ENCODE measurements around the gene CEL. TPM values are rescaled to one million over a fixed set of nuclear protein-coding genes. Genes with fewer than 3 reads are reported as not detected.
"Not testable (repeated sequence)": the region's sequence is repeated elsewhere in the genome, so short reads cannot be mapped to it uniquely, and the experiment has no call there.

The CEL gene
- polyA plus RNA-seq, 3 donors: 2.8 to 3.8 (median 3.2) TPM

DNA sequence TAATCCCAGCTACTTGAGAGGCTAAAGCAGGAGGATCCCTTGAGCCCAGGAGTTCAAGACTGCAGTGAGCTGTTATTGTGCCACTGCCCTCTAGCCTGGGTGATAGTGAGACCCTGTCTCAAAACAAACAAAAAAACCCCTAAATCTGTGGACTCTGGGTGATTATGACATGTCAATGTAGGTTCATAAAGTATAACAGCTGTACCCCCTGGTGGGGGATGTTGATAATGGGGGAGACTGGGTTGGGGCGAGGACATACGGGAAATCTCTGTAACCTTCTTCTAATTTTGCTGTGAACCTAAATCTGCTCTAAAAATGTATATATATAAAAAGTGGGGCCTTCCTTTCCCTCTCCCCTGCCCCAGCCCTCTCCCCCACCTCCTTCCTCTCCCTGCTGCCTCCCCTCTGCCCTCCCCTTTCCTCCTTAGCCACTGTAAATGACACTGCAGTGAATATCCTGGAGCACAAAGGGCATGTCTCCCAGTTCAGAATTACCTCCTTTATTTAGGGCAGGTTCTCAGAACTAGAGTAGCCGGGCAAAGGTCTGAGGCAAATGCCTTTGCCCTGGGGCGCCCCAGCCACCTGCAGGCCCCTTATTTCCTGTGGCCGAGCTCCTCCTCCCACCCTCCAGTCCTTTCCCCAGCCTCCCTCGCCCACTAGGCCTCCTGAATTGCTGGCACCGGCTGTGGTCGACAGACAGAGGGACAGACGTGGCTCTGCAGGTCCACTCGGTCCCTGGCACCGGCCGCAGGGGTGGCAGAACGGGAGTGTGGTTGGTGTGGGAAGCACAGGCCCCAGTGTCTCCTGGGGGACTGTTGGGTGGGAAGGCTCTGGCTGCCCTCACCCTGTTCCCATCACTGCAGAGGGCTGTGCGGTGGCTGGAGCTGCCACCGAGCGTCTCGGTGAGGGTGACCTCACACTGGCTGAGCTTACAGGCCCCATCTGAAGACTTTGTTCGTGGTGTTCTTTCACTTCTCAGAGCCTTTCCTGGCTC, 19.3 kb downstream of the CEL start:
- not testable (repeated sequence) for DNase-seq (ENCODE audit: low read depth in 3 of 3, low spot score in 2 of 3)

GRCh38 chr9:133081957-133082644, 20.3 kb downstream of the CEL start:
- not testable (repeated sequence) for DNase-seq (ENCODE audit: low read depth in 3 of 3, low spot score in 2 of 3)

DNA sequence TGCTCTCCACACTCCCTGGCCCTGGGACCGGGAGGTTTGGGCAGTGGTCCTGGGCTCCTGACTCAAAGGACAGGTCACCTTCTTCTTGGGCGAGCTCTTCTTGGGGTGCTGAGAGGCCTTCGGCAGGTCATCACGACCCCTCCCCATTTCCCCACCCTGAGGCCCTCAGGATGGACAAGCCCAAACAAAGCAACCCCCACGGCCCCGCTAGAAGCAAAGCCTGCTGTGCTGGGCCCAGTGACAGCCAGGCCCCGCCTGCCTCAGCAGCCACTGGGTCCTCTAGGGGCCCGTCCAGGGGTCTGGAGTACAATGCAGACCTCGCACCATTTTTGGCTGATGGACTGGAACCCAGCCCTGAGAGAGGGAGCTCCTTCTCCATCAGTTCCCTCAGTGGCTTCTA, 21.9 kb downstream of the CEL start:
- not testable (repeated sequence) for DNase-seq (ENCODE audit: low read depth in 3 of 3, low spot score in 2 of 3)

DNA sequence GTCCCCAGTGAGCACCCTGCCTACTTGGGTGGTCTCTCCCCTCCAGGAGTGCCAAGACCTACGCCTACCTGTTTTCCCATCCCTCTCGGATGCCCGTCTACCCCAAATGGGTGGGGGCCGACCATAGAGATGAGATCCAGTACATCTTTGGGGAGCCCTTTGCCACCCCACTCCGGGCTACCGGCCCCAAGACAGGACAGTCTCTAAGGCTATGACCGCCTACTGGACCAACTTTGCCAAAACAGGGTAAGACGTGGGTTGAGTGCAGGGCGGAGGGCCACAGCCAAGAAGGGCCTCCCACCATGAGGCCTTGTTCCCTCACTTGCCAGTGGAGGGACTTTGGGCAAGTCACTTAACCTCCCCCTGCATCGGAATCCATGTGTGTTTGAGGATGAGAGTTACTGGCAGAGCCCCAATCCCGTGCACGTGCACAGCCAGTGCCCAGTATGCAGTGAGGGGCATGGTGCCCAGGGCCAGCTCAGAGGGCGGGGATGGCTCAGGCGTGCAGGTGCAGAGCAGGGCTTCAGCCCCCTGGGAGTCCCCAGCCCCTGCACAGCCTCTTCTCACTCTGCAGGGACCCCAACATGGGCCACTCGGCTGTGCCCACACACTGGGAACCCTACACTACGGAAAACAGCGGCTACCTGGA, 24.6 kb downstream of the CEL start:
- DNase-seq (ENCODE audit: low read depth in 3 of 3, low spot score in 2 of 3): not testable (repeated sequence)

- no peak for DNase-seq (ENCODE audit: low read depth in 3 of 3, low spot score in 2 of 3)
Measured at GRCh38 chr9:133086894-133087293, 25.1 kb downstream of the CEL start.

GRCh38 chr9:133087429-133088145, 25.8 kb downstream of the CEL start:
- DNase-seq (ENCODE audit: low read depth in 3 of 3, low spot score in 2 of 3): no peak

DNA sequence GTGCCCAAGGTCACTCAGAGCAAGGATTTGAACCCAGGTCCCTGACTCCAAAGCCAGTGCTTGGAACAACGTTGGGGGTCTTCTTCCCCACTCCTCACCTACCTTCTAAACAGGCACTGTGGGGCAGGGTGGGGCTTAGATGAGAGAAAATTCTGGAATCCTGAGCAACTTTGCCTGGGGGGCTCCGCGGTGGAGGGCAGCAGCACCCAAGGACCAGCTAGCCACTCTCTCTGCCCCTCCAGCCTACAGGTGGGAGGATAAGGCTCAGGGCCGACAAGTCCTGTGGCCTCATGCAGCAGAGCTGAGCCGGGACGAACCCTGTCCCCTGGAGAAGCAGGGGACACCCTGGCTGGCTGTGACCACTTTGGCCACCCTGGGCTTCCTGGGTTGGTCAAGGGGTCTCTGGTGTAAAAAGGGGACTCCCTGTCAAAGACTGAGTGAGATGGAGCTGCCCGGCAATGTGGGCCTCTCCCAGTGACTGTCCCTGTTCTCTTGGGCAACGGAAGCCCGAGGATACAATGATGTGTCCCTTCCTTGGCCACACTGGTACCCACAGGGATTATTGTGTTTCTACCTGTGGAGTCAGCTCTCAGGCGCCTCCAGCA, 26.5 kb downstream of the CEL start:
- DNase-seq (ENCODE audit: low read depth in 3 of 3, low spot score in 2 of 3): no peak

GRCh38 chr9:133088756-133089155, 27.0 kb downstream of the CEL start:
- no peak for DNase-seq (ENCODE audit: low read depth in 3 of 3, low spot score in 2 of 3)

- DNase-seq (ENCODE audit: low read depth in 3 of 3, low spot score in 2 of 3): no peak
Measured at GRCh38 chr9:133089271-133089671, 27.5 kb downstream of the CEL start.

- DNase-seq (ENCODE audit: low read depth in 3 of 3, low spot score in 2 of 3): no peak
Measured at GRCh38 chr9:133090187-133090586, 28.4 kb downstream of the CEL start.

- no peak for DNase-seq (ENCODE audit: low read depth in 3 of 3, low spot score in 2 of 3)
Measured at GRCh38 chr9:133090752-133091385, 29.1 kb downstream of the CEL start.

DNA sequence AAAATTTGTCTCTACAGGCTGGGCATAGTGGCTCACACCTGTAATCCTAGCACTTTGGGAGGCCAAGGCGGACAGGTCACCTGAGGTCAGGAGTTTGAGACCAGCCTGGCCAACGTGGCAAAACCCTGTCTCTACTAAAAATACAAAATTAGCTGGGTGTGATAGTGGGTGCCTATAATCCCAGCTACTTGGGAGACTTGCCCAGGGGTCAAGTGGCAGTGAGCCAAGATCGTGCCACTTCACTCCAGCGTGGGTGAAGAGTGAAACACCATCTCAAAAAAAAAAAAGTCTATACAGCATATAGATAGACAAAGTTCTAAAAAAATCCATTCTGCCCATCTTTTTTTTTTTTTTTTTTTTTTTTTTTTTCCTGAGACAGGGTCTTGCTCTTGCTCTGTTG, 32.6 kb downstream of the CEL start:
- not testable (repeated sequence) for DNase-seq (ENCODE audit: low read depth in 3 of 3, low spot score in 2 of 3)

- DNase-seq (ENCODE audit: low read depth in 3 of 3, low spot score in 2 of 3): no peak
Measured at GRCh38 chr9:133094842-133095393, 33.1 kb downstream of the CEL start.

DNA sequence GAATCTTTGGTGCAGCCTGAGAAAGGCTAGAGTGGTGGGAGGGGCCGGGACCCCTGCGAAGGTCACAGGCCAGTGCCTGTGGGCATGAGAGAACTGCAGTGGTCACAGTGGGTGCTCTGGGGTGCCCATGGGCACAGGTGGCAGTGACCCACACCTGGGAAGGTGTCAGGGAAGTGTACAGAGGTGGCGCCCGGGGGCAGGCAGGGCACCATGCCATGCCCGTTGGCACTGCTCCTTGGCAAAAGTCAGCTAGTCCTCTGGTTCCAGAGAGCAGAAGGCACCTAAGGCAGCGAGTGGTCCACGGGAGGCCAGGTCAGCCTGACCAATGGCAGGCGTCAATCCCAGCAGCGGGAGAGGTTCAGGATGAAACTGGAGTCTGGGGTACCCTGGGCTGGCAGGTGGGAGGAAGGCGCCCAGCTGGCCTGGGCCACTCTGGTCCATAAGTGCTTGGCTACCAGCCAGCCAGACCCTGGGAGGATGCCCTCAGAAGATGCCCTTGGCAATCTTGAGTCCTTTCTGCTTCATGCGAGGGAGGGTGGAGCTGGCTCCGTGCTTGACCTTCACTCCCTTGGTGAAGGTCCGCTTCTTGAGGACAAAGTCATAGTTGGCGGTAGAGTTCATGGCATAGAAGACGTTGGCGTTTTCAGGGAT, 36.4 kb downstream of the CEL start:
- DNase-seq (ENCODE audit: low read depth in 3 of 3, low spot score in 2 of 3): no peak

GRCh38 chr9:133098871-133099270, 37.1 kb downstream of the CEL start:
- no peak for DNase-seq (ENCODE audit: low read depth in 3 of 3, low spot score in 2 of 3)

DNA sequence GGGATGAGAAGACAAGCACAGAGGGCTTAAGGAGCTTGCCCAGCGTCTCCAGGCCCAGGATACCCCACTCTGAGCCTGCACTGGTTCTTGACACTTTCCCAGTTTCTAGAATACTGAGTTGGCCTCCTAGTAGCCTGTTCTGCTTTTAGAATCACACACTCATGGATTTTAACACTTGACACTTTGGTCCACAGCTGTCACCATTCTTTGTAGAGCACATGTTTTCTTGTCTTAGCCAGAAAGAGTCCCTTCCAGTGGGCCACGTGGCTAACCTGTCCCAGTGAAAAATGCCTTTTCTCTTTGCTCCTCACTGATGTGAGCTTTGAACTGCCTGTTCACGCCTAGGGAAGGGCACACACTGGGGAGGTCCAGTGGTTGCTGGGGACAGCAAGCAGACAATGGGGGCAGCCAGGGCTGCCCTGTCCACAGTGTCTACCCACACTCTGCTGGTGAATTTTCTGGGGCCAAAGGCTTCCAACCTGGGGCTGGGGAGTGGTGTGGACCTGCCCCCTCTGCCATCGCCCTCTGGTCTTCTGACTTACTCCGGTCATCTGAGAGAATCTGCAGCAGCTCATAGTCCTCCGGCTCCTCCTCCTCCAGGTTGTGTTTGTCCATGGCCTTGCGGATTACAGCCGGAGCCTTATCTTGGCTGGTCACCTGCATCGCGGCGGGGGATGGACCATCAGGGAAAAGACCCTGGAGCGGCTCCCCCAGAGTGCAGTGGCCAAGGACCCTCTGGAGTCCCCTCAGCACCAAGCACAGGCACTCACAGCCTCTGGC, 38.1 kb downstream of the CEL start:
- DNase-seq (ENCODE audit: low read depth in 3 of 3, low spot score in 2 of 3): no peak

- DNase-seq (ENCODE audit: low read depth in 3 of 3, low spot score in 2 of 3): no peak
Measured at GRCh38 chr9:133100506-133101355, 39.0 kb downstream of the CEL start.
